Activated gamma-delta T cell (primary cell): ENCODE data around the gene CDH23.

Source experiments
- DNase-seq: peaks from one replicate; lab custom pipeline; 2025; lab: John Stamatoyannopoulos, UW

Gene CDH23

GRCh38 chr10:71516890-71517289 lies 120.2 kb downstream of the CDH23 start:
- DNase-seq: no peak

GRCh38 chr10:71517298-71518169 lies 120.8 kb downstream of the CDH23 start:
- no peak for DNase-seq

GRCh38 chr10:71520042-71520441 lies 123.3 kb downstream of the CDH23 start:
- no peak for DNase-seq

GRCh38 chr10:71521504-71522441 lies 125.1 kb downstream of the CDH23 start:
- DNase-seq: no peak

- no peak for DNase-seq
Observed at GRCh38 chr10:71522442-71523144, 125.9 kb downstream of the CDH23 start.

GRCh38 chr10:71523756-71524155 lies 127.0 kb downstream of the CDH23 start:
- DNase-seq: no peak

GRCh38 chr10:71525092-71525491 lies 128.4 kb downstream of the CDH23 start:
- no peak for DNase-seq

- no peak for DNase-seq
Observed at GRCh38 chr10:71525721-71526120, 129.0 kb downstream of the CDH23 start.

- no peak for DNase-seq
Observed at GRCh38 chr10:71526653-71527052, 129.9 kb downstream of the CDH23 start.

- DNase-seq: no peak
Observed at GRCh38 chr10:71527135-71527534, 130.4 kb downstream of the CDH23 start.

- no peak for DNase-seq
Observed at GRCh38 chr10:71528371-71529206, 131.9 kb downstream of the CDH23 start.

- no peak for DNase-seq
Observed at GRCh38 chr10:71529207-71529827, 132.6 kb downstream of the CDH23 start.

- no peak for DNase-seq
Observed at GRCh38 chr10:71530781-71531180, 134.1 kb downstream of the CDH23 start.

GRCh38 chr10:71531485-71532446 lies 135.0 kb downstream of the CDH23 start:
- no peak for DNase-seq

GRCh38 chr10:71532878-71533277 lies 136.2 kb downstream of the CDH23 start:
- DNase-seq: no peak

GRCh38 chr10:71533936-71534335 lies 137.2 kb downstream of the CDH23 start:
- no peak for DNase-seq

- DNase-seq: no peak
Observed at GRCh38 chr10:71534568-71535194, 138.0 kb downstream of the CDH23 start.

GRCh38 chr10:71536332-71536731 lies 139.6 kb downstream of the CDH23 start:
- DNase-seq: no peak

GRCh38 chr10:71537125-71537524 lies 140.4 kb downstream of the CDH23 start:
- DNase-seq: no peak
